ENCODE results near the gene HINT3. TPM values are rescaled to one million over a fixed set of nuclear protein-coding genes. Genes with fewer than 3 reads are reported as not detected.

The HINT3 gene
- total and polyA plus RNA-seq, 4 donors: 5.6 to 17.4 (median 10.6) TPM

GRCh38 chr6:125918230-125918629 is 38.3 kb upstream of the HINT3 start:
- Histone ChIP-seq H3K4me3 (ENCODE audit: low read depth in 1 of 3, low read length in 3 of 3) (no peak overlapping the region), H3K36me3 (ENCODE audit: control insufficient read depth in 4 of 4, insufficient read depth in 3 of 4, low read depth in 1 of 4, low read length in 3 of 4) (peaks cover 4 to 54% (median 30%) of the 10 kb centered on the region in 4 donors), H3K4me1 (ENCODE audit: control insufficient read depth in 4 of 4, insufficient read depth in 4 of 4, low read length in 3 of 4) (peaks cover 0 to 19% (median 9%) of the 10 kb centered on the region in 4 donors), H3K9ac (ENCODE audit: low read depth in 1 of 2, low read length in 2 of 2) (peak overlapping the region; percentile 51 to 77), H3K27ac (ENCODE audit: low read depth in 1 of 2, low read length in 2 of 2) (peak overlapping the region; percentile 90 to 97), H3K9me3 (ENCODE audit: control insufficient read depth in 4 of 4, low read length in 3 of 4) (no peaks in the 10 kb centered on the region), H3K27me3 (ENCODE audit: control insufficient read depth in 4 of 4, insufficient read depth in 4 of 4, low read length in 3 of 4) (no peaks in the 10 kb centered on the region)
- TF ChIP-seq, protein P1, sequence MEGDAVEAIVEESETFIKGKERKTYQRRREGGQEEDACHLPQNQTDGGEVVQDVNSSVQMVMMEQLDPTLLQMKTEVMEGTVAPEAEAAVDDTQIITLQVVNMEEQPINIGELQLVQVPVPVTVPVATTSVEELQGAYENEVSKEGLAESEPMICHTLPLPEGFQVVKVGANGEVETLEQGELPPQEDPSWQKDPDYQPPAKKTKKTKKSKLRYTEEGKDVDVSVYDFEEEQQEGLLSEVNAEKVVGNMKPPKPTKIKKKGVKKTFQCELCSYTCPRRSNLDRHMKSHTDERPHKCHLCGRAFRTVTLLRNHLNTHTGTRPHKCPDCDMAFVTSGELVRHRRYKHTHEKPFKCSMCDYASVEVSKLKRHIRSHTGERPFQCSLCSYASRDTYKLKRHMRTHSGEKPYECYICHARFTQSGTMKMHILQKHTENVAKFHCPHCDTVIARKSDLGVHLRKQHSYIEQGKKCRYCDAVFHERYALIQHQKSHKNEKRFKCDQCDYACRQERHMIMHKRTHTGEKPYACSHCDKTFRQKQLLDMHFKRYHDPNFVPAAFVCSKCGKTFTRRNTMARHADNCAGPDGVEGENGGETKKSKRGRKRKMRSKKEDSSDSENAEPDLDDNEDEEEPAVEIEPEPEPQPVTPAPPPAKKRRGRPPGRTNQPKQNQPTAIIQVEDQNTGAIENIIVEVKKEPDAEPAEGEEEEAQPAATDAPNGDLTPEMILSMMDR (IDR thresholded peaks at IDR 0.05; ENCODE audit: low read depth, low read length, missing input control): no peak
- TF ChIP-seq YY1 (IDR thresholded peaks at IDR 0.05): no peak
- TF ChIP-seq FOXA2 (IDR thresholded peaks at IDR 0.05): no peak
- no peak for TF ChIP-seq RXRA (IDR thresholded peaks at IDR 0.05)
- TF ChIP-seq, protein P2, sequence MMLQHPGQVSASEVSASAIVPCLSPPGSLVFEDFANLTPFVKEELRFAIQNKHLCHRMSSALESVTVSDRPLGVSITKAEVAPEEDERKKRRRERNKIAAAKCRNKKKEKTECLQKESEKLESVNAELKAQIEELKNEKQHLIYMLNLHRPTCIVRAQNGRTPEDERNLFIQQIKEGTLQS (IDR thresholded peaks at IDR 0.05): no peak
- no peak for TF ChIP-seq HNF4A (conservative IDR thresholded peaks at IDR 0.05)
- no peak for TF ChIP-seq MAX (IDR thresholded peaks at IDR 0.05)
- TF ChIP-seq HNF4G (IDR thresholded peaks at IDR 0.05): no peak
- TF ChIP-seq ZBTB33 (IDR thresholded peaks at IDR 0.05): no peak
- TF ChIP-seq JUND (IDR thresholded peaks at IDR 0.05): no peak
- TF ChIP-seq NR2F2 (IDR thresholded peaks at IDR 0.05): no peak
- no peak for DNase-seq (ENCODE audit: low spot score)
- 86% methylated on average over 4 of the region's 4 CpGs for WGBS

DNA sequence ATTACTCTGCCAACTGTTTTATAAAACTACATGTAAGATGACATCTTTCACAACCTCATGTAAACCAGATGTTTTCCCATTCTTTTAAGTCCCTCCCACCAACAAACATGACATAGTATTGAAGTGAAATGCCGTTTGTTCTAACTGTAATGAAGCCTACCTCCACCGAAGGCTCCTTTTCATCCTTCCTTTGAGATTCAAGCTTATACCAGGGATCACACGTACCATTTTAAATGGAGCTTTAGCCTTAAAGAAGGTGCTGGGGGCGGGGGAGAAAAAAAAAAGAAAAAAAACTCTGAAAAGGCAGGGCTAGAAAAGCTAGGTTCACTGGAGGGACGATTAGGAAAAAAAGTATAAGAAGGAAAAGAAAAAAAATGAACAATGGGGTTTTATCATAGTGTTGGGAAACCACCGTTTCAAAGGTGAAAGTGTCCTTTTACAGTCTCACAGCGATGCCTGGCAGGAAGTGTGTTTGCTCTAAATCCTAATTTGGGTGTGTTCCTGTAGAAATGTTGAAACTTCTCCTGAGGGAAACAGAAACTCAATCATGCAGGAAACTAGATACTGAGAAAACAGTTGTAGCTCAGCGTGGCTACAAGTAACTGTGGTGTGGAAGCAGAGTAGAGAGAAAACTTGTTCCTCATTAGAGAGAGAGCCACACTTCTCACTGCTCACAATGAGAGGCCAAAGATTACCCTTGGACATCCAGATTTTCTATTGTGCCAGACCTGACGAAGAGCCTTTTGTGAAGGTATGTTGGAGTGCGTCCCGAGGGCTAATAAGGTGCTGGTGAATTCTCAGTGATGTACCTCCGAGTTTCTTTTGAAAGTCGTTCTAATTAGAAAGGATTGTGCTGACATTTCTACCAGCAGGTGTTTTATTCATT is 37.6 kb upstream of the HINT3 start:
- DNase-seq (ENCODE audit: low spot score): no peak
- peak overlapping the region; percentile 90 to 97 for H3K27ac ChIP-seq (ENCODE audit: low read depth in 1 of 2, low read length in 2 of 2)
- peak overlapping the region; percentile 90 to 98 for H3K9ac ChIP-seq (ENCODE audit: low read depth in 1 of 2, low read length in 2 of 2)
- no peaks in the 10 kb centered on the region for H3K27me3 ChIP-seq (ENCODE audit: control insufficient read depth in 4 of 4, insufficient read depth in 4 of 4, low read length in 3 of 4)
- no peaks in the 10 kb centered on the region for H3K9me3 ChIP-seq (ENCODE audit: control insufficient read depth in 4 of 4, low read length in 3 of 4)
- peaks cover 0 to 24% (median 9%) of the 10 kb centered on the region in 4 donors for H3K4me1 ChIP-seq (ENCODE audit: control insufficient read depth in 4 of 4, insufficient read depth in 4 of 4, low read length in 3 of 4)
- peaks cover 4 to 59% (median 32%) of the 10 kb centered on the region in 4 donors for H3K36me3 ChIP-seq (ENCODE audit: control insufficient read depth in 4 of 4, insufficient read depth in 3 of 4, low read depth in 1 of 4, low read length in 3 of 4)
- whole genome bisulfite sequencing: 14% methylated on average over 13 of the region's 13 CpGs
- peak overlapping the region; percentile 61 to 73 (median 68) for H3K4me3 ChIP-seq (ENCODE audit: low read depth in 1 of 3, low read length in 3 of 3)
- TF ChIP-seq FOXA1 (IDR thresholded peaks at IDR 0.05): peak; percentile 72
- TF ChIP-seq, protein P2 (IDR thresholded peaks at IDR 0.05): no peak
- TF ChIP-seq ZBTB33 (IDR thresholded peaks at IDR 0.05): peak; percentile 56
- TF ChIP-seq HNF4G (IDR thresholded peaks at IDR 0.05): no peak
- peak; percentile 40 for TF ChIP-seq NR2F2 (IDR thresholded peaks at IDR 0.05)
- TF ChIP-seq FOXA2 (IDR thresholded peaks at IDR 0.05): peak; percentile 52
- TF ChIP-seq MAX (IDR thresholded peaks at IDR 0.05): peak; percentile 99
- TF ChIP-seq TAF1 (conservative IDR thresholded peaks at IDR 0.05): peak; percentile 94
- TF ChIP-seq JUND (IDR thresholded peaks at IDR 0.05): peak in 1 of 2 donors; percentile 78
- TF ChIP-seq GABPA (IDR thresholded peaks at IDR 0.05 in 1 of 2, conservative IDR thresholded peaks at IDR 0.05 in 1 of 2): peak in 1 of 2 donors; percentile 61
- peak; percentile 49 to 85 for TF ChIP-seq RXRA (IDR thresholded peaks at IDR 0.05)
- peak in 1 of 2 donors; percentile 95 for TF ChIP-seq EGR1 (IDR thresholded peaks at IDR 0.05; ENCODE audit: low read depth in 2 of 2)
- TF ChIP-seq YY1 (IDR thresholded peaks at IDR 0.05): peak; percentile 89
- peak; percentile 66 for TF ChIP-seq SP1 (IDR thresholded peaks at IDR 0.05)
- TF ChIP-seq, protein P1 (IDR thresholded peaks at IDR 0.05; ENCODE audit: low read depth, low read length, missing input control): no peak
